Lung (tissue), 12 donors: ENCODE measurements around the gene PTTG1. TPM values are rescaled to one million over a fixed set of nuclear protein-coding genes. Genes with fewer than 3 reads are reported as not detected.

Experiments used
- ATAC-seq: fragments of 200-7000 bp; cut with Tn5 transposase; one replicate; pipeline ENCODE4 v1.9.1; 2020; ENCODE audit warnings: moderate number of reproducible peaks; ENCODE audit not compliant: insufficient read depth, low FRiP score
- DNase-seq, 3 donors: peaks; one replicate each; pipeline ENCODE4 v3.0.0-alpha.2; 2013 to 2017
- H3K27ac ChIP-seq, 2 donors: one replicate each; pipeline ENCODE4 v1.5.1; 2013; ENCODE audit warnings: mild to moderate bottlenecking in 2 of 2, moderate library complexity in 2 of 2, control low read depth in 1 of 2, inconsistent platforms in 1 of 2, low read depth in 1 of 2, low read length in 1 of 2
- H3K27me3 ChIP-seq, 3 donors: one replicate each; pipeline ENCODE4 v1.5.1; 2013; ENCODE audit warnings: low read length in 2 of 3; ENCODE audit not compliant: control insufficient read depth in 3 of 3, insufficient read depth in 3 of 3
- H3K36me3 ChIP-seq, 4 donors: one replicate each; pipeline ENCODE4 v1.5.1; 2013; ENCODE audit warnings: low read length in 4 of 4, mild to moderate bottlenecking in 1 of 4, moderate library complexity in 1 of 4; ENCODE audit not compliant: control insufficient read depth in 4 of 4, insufficient read depth in 4 of 4
- H3K4me1 ChIP-seq, 5 donors: one replicate each; pipeline ENCODE4 v1.5.1; 2013; ENCODE audit warnings: low read length in 5 of 5, mild to moderate bottlenecking in 2 of 5, moderate library complexity in 1 of 5; ENCODE audit not compliant: control insufficient read depth in 5 of 5, insufficient read depth in 5 of 5
- H3K4me3 ChIP-seq: one replicate; pipeline ENCODE4 v1.5.1; 2013; ENCODE audit warnings: mild to moderate bottlenecking, control low read depth, moderate library complexity
- H3K9ac ChIP-seq, 2 donors: one replicate each; pipeline ENCODE4 v1.5.1; 2013; ENCODE audit warnings: low read length in 2 of 2, control low read depth in 1 of 2; ENCODE audit not compliant: insufficient read depth in 1 of 2
- H3K9me3 ChIP-seq, 4 donors: one replicate each; pipeline ENCODE4 v1.5.1; 2013; ENCODE audit warnings: low read length in 3 of 4, mild to moderate bottlenecking in 1 of 4, moderate library complexity in 1 of 4; ENCODE audit not compliant: control insufficient read depth in 4 of 4, insufficient read depth in 3 of 4
- WGBS, 2 donors: extraction: QIAGEN DNeasy Blood & Tissue Kit; methylation state at CpG; one replicate each; pipeline ENCODE4 v1.1.7; 2013; 5-methylcytosine and 5-hydroxymethylcytosine counted together
- polyA plus RNA-seq, 2 donors: library from polyadenylated mRNA; stranded (reverse); fragments of 200-250 nt; gene quantifications; one replicate each; pipeline ENCODE4 v1.2.1, GENCODE V29; 2013
- total RNA-seq, 2 donors: library from RNA; depleted of rRNA in 1 of 2; stranded (reverse); fragments of >200 nt in 1 of 2; gene quantifications; one replicate each; pipeline ENCODE4 v1.2.1, GENCODE V29; 2014 to 2021
- TF ChIP-seq, protein P1 (sequence below): IDR thresholded peaks from 2 replicates; pipeline ENCODE4 v1.5.1; 2012; ENCODE audit warnings: mild to moderate bottlenecking; ENCODE audit errors: control extremely low read depth, extremely low read depth
- donor health status: control.
- donor health status: control.
- donor health status: Bipolar disorder and iron deficiency.
- donor health status: healthy.
- donor health status: DM: yes; HTN: yes; CAD: no.

PTTG1 gene
- total and polyA plus RNA-seq, 4 donors: 4.0 to 29.2 (median 15.4) TPM

DNA sequence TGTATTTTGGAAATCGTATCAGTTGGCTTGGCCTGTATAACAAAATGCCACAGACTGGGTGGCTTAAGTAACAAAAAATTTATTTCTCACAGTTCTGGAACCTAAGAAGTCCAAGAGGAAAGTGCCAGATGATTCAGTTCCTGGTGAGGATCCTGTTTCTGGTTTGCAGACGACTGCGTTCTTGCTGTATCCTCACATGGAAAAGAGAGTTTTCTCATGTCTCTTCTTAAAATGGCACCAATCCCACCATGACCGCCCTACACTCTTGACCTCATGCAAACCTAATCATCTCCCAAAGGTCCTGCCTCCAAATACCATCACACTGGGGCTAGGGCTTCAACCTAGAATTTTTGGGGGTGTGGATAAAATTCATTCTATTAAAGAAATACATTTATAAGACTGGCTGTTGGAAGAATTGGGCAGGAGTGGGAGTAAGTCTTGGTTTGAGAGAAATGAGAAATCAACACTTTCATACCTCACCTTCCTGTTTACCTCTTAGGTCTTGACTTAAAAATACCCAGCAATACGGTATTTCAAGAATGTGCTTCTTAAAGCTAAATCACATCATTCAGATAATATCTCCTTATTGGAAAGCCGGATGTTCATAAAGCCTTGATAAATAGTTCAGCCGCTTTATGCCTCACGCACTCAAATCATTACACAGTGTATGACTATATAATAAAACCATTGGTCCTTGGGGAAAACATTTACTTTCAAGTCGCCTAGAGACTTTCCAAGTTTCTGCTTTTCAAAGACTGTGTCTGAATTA is 28.7 kb downstream of the PTTG1 start:
- H3K27ac ChIP-seq: no peak overlapping the region
- no peaks in the 10 kb centered on the region for H3K36me3 ChIP-seq
- no peaks in the 10 kb centered on the region for H3K4me1 ChIP-seq
- peaks cover 0 to 1% (median 0%) of the 10 kb centered on the region in 4 donors for H3K9me3 ChIP-seq
- no peak overlapping the region for H3K4me3 ChIP-seq
- no peak for DNase-seq
- no peaks in the 10 kb centered on the region for H3K27me3 ChIP-seq
- no peak for ATAC-seq
- 86 to 90% methylated on average over 9 of the region's 9 CpGs for WGBS, 2 donors
- TF ChIP-seq, protein P1, sequence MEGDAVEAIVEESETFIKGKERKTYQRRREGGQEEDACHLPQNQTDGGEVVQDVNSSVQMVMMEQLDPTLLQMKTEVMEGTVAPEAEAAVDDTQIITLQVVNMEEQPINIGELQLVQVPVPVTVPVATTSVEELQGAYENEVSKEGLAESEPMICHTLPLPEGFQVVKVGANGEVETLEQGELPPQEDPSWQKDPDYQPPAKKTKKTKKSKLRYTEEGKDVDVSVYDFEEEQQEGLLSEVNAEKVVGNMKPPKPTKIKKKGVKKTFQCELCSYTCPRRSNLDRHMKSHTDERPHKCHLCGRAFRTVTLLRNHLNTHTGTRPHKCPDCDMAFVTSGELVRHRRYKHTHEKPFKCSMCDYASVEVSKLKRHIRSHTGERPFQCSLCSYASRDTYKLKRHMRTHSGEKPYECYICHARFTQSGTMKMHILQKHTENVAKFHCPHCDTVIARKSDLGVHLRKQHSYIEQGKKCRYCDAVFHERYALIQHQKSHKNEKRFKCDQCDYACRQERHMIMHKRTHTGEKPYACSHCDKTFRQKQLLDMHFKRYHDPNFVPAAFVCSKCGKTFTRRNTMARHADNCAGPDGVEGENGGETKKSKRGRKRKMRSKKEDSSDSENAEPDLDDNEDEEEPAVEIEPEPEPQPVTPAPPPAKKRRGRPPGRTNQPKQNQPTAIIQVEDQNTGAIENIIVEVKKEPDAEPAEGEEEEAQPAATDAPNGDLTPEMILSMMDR: no peak
- H3K9ac ChIP-seq: no peak overlapping the region

DNA sequence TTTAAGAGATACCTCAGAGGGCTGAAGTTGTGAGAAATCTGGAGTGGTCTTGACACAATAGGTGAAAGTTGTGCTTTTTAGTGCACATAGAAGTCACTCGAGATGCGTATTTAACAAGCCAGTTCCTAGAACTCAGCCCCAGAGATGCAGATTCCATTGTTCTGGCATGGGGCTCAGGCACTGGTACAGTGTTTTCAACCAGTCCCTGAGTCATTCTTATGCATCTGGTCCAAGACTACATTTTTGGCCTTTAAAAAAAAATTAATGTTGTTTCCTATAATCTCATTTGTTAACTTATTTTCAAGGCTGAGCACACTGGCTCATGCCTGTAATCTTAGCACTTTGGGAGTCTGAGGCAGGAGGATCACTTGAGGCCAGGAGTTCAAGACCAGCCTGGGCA is 29.6 kb downstream of the PTTG1 start:
- no peaks in the 10 kb centered on the region for H3K4me1 ChIP-seq
- H3K27ac ChIP-seq: no peak overlapping the region
- 93 to 96% methylated on average over 2 of the region's 2 CpGs for WGBS, 2 donors
- TF ChIP-seq, protein P1: no peak
- H3K9ac ChIP-seq: no peak overlapping the region
- DNase-seq: no peak
- no peaks in the 10 kb centered on the region for H3K27me3 ChIP-seq
- no peaks in the 10 kb centered on the region for H3K36me3 ChIP-seq
- H3K9me3 ChIP-seq: peaks cover 0 to 1% (median 0%) of the 10 kb centered on the region in 4 donors
- no peak overlapping the region for H3K4me3 ChIP-seq
- ATAC-seq: no peak

- no peak for ATAC-seq
- Histone ChIP-seq H3K27me3 (no peaks in the 10 kb centered on the region), H3K36me3 (no peaks in the 10 kb centered on the region), H3K9me3 (peaks cover 0 to 1% (median 0%) of the 10 kb centered on the region in 4 donors), H3K9ac (no peak overlapping the region), H3K4me3 (no peak overlapping the region), H3K27ac (no peak overlapping the region), H3K4me1 (no peaks in the 10 kb centered on the region)
- TF ChIP-seq, protein P1: no peak
- DNase-seq: no peak
These were observed 30.4 kb downstream of the PTTG1 start for GRCh38 chr5:160452036-160452435.

DNA sequence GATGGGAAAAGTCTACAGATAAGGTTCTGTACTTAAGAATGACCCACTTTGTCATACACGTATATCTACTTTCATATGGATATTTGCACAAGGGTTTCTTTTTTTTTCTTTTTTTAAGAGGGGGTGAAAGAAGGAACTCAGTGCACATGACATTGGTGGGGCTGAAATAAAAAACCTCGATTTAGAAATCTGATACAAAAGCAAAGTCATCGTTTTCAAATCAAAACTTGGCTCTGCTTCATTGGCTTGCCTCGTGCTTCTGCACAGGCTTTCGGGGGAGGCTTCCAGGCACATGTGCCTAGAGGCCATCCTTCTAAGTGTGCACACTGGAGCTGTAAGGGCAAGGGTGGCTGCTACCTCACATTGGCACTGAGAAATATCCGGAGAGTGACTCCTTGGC is 31.1 kb downstream of the PTTG1 start:
- 44 to 54% methylated on average over 6 of the region's 6 CpGs for WGBS, 2 donors
- no peak for ATAC-seq

More for the DNA sequence above, 31.1 kb downstream of the PTTG1 start:
- Histone ChIP-seq H3K9ac (no peak overlapping the region), H3K4me1 (no peaks in the 10 kb centered on the region), H3K4me3 (no peak overlapping the region), H3K27me3 (no peaks in the 10 kb centered on the region), H3K36me3 (no peaks in the 10 kb centered on the region), H3K9me3 (peaks cover 0 to 1% (median 0%) of the 10 kb centered on the region in 4 donors), H3K27ac (peak overlapping the region in 1 of 2 donors; percentile 47)
- no peak for DNase-seq
- TF ChIP-seq, protein P1: no peak
